Measurements from ENCODE around the gene BRD7.

BRD7 gene

DNA sequence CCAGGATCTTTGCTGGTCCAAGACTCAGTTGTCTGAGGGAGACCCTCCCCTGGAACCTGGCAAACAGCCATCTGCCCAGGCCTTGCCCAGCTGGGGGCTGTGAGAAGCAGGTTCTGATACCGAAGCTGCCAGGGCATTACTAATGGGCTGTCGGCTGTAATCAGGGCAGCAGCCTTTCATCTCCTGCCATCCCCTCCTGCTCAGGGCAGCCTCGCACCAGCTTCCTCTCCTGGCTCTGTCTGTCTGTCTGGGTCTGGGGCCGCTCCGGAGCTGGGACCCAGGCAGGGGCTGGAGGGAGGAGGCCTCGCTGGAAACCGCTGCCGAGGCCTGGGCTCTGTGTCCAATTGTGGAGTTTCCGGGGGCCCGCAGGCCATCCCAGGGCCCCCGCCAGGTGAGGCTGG lies 21.6 kb upstream of the BRD7 start:
- no peak for DNase-seq (ENCODE audit: extremely low read depth in 1 of 2, low read depth in 1 of 2)

DNA sequence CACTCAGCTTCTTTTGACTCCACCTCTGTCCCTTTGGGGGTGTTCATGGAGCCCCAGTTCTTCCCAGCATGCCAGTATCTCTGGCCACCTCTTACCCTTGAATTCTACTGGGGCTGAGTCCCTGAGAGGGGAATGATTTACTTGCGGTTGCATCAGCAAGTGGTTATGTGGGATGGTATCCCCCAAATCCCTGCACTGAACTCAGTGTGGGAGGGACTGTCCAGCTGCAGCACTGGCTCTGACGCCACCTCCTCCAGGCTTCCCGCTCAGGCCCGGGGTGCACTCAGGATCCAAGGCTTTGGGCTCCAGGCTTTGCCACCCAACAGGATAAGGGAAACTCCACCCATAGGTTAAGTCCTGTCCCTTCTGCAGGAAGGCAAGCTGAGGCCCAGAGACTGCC lies 21.1 kb upstream of the BRD7 start:
- DNase-seq (ENCODE audit: extremely low read depth in 1 of 2, low read depth in 1 of 2) = no peak

DNA sequence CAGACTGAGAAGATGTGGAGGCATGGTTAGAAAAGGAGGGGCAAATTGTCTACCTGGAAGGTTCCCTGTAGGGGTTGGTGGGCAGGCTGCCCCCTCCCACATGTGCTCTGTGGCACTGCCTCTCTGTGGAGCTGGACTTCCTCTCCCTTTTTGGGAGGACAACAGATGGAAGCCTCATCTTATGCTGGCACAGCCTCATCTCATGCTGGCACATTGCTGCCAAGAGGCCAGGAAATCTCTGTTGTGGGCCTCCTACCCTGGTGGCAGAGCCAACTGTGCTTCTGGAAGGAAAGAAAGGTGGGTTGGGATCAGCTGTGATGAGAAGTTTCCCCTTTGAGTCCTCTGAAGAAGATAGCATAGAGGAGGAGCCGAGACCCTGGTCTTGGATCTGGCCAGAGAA lies 19.7 kb upstream of the BRD7 start:
- DNase-seq (ENCODE audit: extremely low read depth in 1 of 2, low read depth in 1 of 2) = no peak

DNA sequence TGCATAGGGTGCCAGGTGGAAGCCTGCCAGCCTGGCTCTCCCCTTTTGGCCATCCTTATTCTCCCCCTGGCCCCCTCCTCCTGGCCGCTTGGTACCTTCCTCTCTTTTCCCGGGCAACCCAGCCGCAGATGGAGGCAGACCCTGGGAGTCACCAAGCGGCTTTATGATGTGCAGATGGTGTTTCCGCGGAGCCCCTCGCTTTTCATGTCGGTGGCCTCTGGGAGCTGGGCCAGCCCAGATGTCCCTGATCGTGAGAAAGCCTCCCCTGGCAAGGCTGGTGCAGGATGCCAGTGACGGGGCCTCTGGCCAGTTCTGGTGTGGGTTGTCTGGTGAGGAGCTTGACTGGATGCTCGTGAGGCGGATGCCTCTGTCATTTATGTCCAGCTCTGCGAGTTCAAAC lies 18.0 kb upstream of the BRD7 start:
- DNase-seq (ENCODE audit: extremely low read depth in 1 of 2, low read depth in 1 of 2) = no peak

DNA sequence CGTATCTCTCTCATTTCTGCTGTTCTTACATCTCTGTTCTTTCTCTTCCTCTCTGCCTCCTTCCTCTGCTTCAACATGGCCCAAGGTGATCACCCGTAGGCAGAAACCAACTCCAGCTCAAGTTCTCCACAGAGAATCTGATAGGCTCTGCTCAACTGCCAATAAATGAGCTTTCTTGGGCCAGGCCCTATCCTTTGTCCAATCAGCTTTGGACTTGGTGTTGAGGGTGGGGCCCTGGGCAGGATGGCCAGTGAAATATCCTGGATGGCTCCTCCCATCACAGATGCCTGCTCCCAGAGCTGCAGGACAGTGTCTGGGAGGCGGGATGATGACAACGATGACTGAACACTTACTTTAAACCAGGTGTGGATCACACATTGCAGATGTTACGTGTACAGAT lies 17.4 kb upstream of the BRD7 start:
- no peak for DNase-seq (ENCODE audit: extremely low read depth in 1 of 2, low read depth in 1 of 2)

DNA sequence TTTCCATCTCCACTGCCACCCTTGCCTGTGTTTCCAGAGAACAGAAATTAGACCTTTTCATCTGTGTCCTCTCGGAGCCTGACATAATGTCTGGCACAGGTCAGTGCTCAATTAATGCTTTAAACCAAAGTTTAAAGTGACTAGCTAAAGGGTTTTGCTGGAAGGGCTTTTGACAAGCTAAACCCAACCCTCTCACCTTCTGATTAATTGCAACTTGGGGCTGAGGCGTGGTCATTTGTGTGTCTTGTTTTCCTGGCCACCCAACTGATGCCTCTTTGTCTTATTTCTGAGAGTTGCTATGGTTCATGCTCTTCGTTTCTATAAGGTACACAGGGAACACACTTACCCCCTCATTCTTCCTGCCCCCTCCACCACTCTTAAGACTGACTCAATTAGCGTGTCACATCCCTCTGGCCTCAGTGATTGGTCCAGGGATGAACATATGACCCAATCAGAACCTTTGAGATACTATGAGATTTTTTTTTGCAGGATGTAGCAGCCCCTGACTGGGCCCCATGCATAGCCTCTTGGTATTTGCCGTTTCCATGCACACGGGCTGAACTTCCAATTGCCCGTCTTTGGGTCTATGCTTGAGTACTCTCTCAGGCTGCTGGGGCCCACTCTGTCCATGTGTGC lies 15.8 kb upstream of the BRD7 start:
- DNase-seq (ENCODE audit: extremely low read depth in 1 of 2, low read depth in 1 of 2) = no peak

DNA sequence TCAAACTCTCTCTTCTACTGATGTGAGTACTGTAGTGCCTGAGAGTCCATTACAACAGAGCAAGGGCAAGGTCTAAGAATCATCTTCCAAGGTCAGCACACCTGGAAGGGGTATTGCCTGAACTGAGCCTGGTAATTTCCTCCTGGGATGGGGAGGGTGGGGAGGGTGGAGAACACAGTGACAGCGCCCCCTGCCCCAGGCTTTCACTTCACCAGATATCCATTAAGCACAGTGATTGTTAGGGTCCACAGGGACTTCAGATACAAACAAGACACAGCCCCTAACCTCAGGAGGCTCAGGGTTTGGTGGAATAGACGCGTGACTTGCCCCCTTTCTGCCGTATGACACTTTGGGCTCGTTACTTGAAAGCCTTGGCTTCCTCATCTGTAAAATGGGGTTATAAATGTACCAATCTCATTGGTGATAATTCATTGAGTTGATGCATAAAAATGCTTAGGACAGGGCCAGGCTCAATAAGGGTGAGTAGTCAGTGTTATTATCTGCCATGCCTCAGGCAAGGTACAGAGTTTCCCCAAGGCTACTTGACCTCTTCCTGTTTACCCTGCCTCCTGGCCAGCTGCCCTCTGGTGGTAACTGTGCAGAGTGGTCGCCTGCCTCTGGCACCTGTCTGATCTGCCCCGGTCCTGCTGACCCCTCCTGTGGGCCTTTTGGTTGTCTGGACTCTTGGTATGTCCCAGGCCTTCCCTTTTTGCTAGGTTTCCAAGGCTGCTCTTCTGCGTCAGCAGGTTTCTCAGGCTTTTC lies 13.1 kb upstream of the BRD7 start:
- no peak for DNase-seq (ENCODE audit: extremely low read depth in 1 of 2, low read depth in 1 of 2)

DNA sequence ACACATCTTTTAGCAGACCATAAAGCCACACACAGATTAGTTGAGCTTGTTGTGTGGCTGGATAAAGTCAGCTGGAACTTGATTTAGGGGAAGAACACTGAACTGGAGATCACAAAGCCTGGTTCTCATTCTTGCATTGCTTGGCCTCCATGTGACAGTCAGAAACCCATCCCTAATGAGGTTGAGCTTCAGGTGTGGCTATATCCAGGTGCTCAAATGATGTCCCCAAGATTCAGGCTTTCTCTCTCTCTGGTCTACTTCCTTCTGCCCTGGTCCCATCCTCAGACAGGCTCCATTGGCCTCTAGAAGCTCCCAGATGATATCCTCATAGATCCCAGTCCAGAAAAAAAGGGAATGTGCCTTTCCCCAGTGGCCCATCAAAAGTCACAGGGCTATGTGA lies 9.6 kb upstream of the BRD7 start:
- DNase-seq (ENCODE audit: extremely low read depth in 1 of 2, low read depth in 1 of 2) = no peak

DNA sequence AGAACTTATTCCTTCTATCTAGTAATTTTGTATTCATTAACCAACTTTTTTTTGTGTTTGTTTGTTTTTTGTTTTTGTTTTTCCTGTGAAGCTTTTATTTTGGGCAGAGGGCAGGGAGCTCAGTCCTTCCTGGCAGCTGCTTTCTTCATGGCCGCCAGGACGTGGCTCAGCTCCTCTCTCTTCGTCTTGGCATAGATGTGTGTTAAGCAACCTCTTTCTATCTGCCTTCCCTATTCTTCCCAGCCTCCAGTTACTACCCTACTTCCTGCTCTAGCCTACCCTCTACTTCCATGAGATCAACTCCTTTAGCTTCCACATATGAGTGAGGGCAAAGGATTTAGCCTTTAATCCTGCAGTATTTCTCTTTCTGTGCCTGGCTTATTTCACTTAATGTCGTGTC lies 8.2 kb upstream of the BRD7 start:
- no peak for DNase-seq (ENCODE audit: extremely low read depth in 1 of 2, low read depth in 1 of 2)

DNA sequence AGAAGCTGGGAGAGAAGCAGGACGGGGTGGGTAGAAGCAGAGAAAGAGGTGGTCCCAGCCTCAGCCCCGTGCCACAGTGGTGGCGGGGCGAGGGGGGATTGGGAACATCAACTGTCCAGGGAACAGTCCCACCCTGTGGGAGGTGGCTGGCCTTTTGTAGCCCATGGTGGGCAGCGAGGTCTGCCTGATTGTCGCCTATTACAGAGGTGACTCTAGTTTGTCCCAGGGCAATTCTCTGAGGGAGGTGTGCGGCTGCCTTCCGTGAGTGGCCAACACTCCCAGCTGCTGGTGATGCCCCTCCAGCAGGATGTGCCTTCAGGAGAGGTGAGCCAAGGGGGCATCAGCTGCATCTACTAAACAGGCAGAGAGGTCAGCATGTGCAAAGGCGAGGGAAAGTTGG lies 5.0 kb upstream of the BRD7 start:
- no peak for DNase-seq (ENCODE audit: extremely low read depth in 1 of 2, low read depth in 1 of 2)

DNA sequence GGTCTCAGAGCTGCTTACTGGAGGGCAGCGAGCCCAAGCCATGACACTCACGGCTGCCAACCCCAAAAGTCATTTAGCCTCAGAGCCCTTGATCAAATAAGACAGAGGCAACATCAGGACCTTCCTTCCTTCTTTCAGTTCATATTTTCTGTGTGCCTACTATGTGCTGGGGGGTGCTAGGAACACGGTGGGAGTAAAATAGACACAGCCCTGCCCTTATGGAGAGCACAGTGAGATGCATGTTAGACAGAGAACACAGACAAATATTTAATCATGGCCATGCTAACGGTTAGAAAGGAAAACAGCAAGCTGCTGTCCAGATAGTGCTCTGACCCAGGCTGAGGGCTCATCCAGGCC lies 4.5 kb upstream of the BRD7 start:
- DNase-seq (ENCODE audit: extremely low read depth in 1 of 2, low read depth in 1 of 2) = no peak

DNA sequence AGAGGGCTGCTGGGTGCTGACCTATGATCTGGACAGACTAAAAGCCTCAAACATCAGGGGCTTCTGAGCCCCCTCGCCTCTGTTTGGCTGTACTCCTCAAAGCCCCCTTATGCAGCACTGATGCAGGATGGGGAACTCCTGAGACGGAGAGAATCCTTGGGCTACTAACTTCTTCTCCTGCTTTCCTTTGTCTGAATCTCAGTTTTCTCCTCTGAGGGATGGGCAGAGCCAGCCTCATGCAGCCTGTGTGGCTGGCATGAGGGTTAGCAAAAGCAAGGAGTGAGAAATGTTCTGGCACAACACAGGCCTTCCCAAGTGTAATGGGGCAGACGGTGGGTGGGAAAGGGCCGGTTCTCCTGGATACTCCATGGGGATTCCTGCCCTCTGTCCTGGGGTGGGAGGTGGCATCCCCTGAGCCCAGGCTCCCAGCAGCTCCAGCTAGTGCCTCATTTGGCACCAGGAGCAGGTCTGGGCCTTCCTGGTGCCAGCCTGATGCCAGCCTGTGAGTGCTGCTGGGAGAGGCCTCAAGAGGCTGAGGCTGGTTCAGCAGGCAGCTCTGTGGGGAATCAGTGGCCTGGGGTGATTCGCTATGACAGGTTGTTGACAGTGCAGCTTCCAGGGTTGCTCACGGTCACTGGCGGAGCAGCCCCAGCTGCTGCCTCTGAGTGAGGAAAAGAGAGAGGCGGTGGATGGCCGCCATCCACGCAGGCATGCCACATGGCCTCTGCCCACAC lies 4.0 kb upstream of the BRD7 start:
- no peak for DNase-seq (ENCODE audit: extremely low read depth in 1 of 2, low read depth in 1 of 2)

DNA sequence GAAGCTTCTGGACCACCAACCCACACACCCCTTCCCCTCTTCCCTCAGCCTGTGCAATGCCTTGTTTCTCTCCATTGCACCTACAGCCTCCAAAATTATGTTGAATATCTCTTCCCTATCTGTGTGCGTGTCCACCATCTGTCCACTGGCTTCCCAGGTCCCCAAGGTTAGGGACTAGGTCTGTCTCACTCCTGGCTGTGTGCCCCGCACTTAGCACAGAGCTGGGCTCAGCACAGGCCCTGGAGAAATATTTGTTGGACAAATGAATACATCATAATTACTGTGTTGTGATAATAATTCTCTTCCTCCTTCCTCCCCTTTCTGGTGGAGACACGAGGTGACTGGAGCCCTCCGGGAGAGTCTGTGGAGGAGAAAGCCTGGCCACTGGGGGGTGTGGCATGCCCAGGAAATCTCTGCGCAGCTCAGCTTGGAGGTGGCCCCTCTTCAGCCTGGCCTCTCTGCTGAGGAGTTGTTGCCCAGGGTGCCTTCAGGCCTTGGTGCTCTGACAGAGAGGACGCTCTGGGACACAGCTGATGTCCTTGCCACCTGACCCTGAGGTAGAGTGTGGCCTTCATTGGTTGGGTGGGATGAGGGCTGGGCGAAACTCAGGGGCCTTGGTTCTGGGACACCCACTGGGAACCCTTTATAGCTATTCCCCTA lies 3.3 kb upstream of the BRD7 start:
- DNase-seq (ENCODE audit: extremely low read depth in 1 of 2, low read depth in 1 of 2) = no peak

DNA sequence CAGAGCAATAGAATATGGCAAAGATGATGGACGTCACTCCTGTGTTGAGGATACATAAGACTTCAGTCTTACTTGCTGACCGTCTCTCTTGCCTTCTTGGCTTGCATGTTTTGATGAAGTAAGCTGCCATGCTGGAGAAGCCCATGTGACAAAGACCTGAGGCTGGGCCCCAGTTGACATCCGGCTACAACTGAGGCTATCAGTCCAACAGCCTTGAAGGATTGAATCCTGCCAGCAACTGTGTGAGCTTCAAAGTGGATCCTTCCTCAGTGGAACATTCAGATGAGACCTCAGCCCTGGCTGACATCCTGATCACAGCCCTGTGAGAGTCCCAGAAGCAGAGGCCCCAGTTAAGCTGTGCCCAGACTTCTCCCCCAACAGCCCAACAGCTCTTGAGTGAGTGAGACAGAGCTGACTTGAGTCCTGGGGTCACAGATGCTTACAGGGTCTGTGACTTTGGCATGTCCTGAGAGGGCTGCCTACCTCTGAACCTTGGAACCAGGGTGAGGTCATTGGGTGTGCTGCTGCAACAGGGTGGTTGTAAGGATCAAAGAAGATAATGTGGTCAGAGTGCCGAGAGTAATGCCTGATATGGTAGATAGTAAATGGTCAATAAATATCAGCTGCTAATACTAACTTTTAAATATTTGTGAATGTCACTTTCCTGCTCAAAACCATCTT lies 2.4 kb upstream of the BRD7 start:
- DNase-seq (ENCODE audit: extremely low read depth in 1 of 2, low read depth in 1 of 2) = no peak

DNA sequence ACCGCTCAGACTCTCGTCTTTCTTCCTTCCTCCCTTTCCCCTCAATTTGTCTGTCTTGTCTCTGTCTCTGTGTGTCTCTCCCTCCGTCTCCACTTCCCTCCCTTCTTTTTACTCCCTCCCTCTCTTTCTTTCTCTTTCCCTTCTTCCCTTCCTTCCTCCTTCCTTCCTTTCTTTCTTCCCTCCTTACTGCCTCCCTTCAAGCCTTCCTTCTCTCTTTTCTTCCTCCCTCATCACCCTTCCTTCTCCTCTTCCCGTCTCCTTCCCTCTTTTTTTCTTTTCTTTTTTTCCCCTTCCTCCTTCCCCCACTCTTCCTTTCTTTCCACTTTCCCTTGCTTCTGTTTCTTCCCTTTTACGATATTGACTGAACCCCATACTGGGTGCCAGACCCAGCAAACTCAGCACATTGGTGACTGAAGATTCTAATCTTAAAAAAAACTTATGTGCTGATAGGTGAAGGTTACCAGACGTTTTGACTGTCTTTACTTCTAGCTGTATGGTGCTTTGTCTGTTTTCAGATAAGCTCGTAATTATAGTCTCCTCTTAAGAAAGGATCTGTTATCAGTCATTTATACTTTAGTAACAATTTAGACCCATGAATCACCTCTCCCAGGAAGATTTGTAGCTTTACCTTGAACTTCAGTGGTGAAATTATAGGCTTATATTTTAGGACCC lies 481 bp upstream of the BRD7 start:
- no peak for DNase-seq (ENCODE audit: extremely low read depth in 1 of 2, low read depth in 1 of 2)

DNA sequence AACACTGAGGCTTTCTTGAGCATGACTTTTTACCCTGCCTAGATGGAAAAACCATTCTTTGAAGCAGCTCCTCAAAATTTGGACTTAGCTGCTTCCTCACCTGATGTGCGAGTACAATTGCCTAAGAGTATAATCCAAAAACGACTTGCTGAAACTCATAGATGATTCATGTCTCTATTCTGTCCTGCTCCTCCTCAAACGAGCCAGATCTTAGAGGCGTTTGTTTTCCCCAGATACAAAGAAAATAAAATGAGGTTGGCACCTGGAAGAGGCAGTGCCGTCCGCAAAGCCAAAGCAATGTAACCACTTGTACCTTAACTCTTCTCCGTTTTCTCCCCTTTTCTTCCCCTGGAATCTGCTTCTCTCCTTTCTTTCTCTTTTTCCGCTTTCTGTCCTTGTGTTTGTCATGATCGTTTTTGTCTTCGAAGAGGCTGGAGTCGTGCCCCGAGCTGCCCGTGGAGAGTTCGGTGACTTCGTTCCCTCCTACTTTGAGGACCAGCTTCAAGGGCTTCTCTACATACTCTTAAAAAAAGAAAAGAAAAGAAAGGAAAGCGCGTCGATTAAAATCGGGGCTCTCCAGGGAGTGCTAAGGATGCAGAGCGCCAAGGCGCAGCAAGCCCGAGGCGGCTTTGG lies 895 bp downstream of the BRD7 start:
- no peak for DNase-seq (ENCODE audit: extremely low read depth in 1 of 2, low read depth in 1 of 2)

DNA sequence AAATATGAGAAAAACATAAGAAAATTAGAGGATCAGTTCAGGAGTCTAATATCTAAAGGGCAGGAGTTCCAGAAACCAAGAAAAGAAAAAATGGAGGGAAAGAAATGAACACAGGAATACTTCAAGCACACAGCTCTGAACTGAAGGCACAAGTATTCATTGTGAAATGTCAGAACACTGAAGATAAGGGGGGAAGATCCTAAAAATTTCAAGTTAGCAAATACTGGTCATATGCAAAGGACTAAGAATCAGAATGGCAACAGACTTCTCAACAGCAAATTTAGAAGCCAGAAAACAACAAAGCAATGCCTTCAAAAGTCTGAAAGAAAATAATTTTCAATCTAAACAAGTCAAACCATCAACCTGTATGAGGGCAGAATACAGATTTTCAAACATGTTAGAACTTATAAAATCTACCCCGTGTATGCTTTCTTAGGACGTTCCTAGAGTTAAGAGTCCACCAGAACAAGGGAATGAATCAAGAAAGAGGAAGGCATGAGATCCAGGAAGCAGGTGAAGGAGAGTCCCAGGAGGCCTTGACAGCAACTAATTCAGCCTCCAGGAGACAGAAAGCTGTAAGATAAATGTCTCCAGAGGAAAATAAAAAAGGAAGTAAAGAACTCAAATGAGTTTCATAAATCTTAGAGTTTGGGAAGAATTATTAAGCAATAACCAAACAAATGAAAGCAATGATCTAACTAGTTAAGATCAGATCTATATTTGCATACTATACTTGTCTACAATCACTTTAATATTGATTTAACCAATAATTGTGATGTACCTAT lies 2.8 kb downstream of the BRD7 start:
- no peak for DNase-seq (ENCODE audit: extremely low read depth in 1 of 2, low read depth in 1 of 2)

DNA sequence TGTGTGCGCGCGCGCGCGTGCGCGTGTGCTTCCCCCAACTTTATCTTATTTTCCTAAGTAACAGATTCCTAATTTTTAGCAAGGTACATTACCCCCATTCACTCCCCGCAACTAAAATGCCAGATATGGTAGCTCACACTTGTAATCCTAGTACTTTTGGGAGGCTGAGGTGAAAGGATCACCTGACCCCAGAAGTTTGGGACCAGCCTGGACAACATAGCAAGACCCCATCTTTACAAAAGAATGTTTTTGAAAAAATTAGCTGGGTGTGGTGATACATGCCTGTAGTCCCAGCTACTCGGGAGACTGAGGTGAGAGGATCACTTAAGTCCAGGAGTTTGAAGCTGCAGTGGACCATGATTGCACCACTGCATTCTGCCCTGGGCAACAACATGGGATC lies 5.1 kb downstream of the BRD7 start:
- DNase-seq (ENCODE audit: extremely low read depth in 1 of 2, low read depth in 1 of 2) = no peak

DNA sequence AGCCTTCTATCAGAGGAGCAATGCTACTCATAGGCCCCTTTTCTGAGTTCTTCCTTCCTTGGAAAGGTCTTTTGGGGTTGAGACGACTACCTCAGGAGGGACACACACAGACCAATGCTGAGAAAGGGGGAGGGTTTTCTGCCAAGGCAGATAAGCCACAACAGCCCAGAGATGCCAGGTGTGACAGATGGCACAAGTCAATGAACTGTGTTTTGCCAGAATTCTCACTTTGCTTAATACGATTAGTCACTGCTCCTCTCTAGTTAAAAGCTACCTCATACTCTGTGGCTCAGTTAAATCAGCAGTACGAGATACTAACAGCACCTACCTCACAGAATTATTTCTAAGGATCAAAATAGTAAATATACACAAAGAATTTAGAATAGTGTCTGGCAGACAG lies 8.0 kb downstream of the BRD7 start:
- no peak for DNase-seq (ENCODE audit: extremely low read depth in 1 of 2, low read depth in 1 of 2)
